Measurements from ENCODE around the gene PEX5. TPM values are rescaled to one million over a fixed set of nuclear protein-coding genes. Genes with fewer than 3 reads are reported as not detected.

PEX5 gene
- total RNA-seq, 4 donors from 2014 or later: 32.8 to 53.5 (median 38.4) TPM

GRCh38 chr12:7146906-7147305 lies 42.6 kb upstream of the PEX5 start:
- Histone ChIP-seq H3K4me3 (no peak overlapping the region), H3K36me3 (peaks cover 3 to 68% (median 30%) of the 10 kb centered on the region in 4 donors), H3K4me1 (peaks cover 0 to 11% (median 0%) of the 10 kb centered on the region in 4 donors), H3K9me3 (no peaks in the 10 kb centered on the region), H3K27ac (replicated peaks in 1 of 4) (no peak overlapping the region), H3K27me3 (no peaks in the 10 kb centered on the region)
- DNase-seq (ENCODE audit: extremely low spot score): no peak
- WGBS: 93% methylated on average over 7 of the region's 7 CpGs
- no peak for TF ChIP-seq POLR2AphosphoS5 (IDR thresholded peaks at IDR 0.05)
- TF ChIP-seq POLR2A (IDR thresholded peaks at IDR 0.05; ENCODE audit: low read depth): no peak
- no peak for TF ChIP-seq EP300 (IDR thresholded peaks at IDR 0.05)
- intact Hi-C loops (cut with DNase I): no loop called here

GRCh38 chr12:7150356-7150755 lies 39.1 kb upstream of the PEX5 start:
- H3K9me3 ChIP-seq: no peaks in the 10 kb centered on the region
- H3K4me3 ChIP-seq: no peak overlapping the region
- no peak overlapping the region for H3K27ac ChIP-seq (replicated peaks in 1 of 4)
- WGBS: 92% methylated on average over 12 of the region's 12 CpGs
- TF ChIP-seq CTCF (IDR thresholded peaks at IDR 0.05) (no peak), POLR2A (IDR thresholded peaks at IDR 0.05; ENCODE audit: low read depth) (no peak), EP300 (IDR thresholded peaks at IDR 0.05) (no peak), POLR2AphosphoS5 (IDR thresholded peaks at IDR 0.05) (no peak)
- no peak for DNase-seq (ENCODE audit: extremely low spot score)
- intact Hi-C loops (cut with DNase I): no loop called here
- no peaks in the 10 kb centered on the region for H3K27me3 ChIP-seq
- no peaks in the 10 kb centered on the region for H3K4me1 ChIP-seq
- peaks cover 3 to 83% (median 43%) of the 10 kb centered on the region in 4 donors for H3K36me3 ChIP-seq

GRCh38 chr12:7150841-7151240 lies 38.6 kb upstream of the PEX5 start:
- Histone ChIP-seq H3K9me3 (no peaks in the 10 kb centered on the region), H3K27ac (replicated peaks in 1 of 4) (no peak overlapping the region), H3K27me3 (no peaks in the 10 kb centered on the region), H3K4me1 (no peaks in the 10 kb centered on the region), H3K4me3 (no peak overlapping the region), H3K36me3 (peaks cover 3 to 86% (median 45%) of the 10 kb centered on the region in 4 donors)
- WGBS: 91% methylated on average over 4 of the region's 6 CpGs
- no peak for TF ChIP-seq CTCF (IDR thresholded peaks at IDR 0.05)
- TF ChIP-seq POLR2A (IDR thresholded peaks at IDR 0.05; ENCODE audit: low read depth): no peak
- TF ChIP-seq POLR2AphosphoS5 (IDR thresholded peaks at IDR 0.05): no peak
- TF ChIP-seq EP300 (IDR thresholded peaks at IDR 0.05): no peak
- intact Hi-C loops (cut with DNase I): no loop called here
- no peak for DNase-seq (ENCODE audit: extremely low spot score)

GRCh38 chr12:7151532-7151931 lies 38.0 kb upstream of the PEX5 start:
- Histone ChIP-seq H3K9me3 (no peaks in the 10 kb centered on the region), H3K4me3 (no peak overlapping the region), H3K27me3 (no peaks in the 10 kb centered on the region), H3K27ac (replicated peaks in 1 of 4) (no peak overlapping the region), H3K36me3 (peaks cover 3 to 86% (median 43%) of the 10 kb centered on the region in 4 donors), H3K4me1 (no peaks in the 10 kb centered on the region)
- no peak for DNase-seq (ENCODE audit: extremely low spot score)
- TF ChIP-seq POLR2AphosphoS5 (IDR thresholded peaks at IDR 0.05): no peak
- TF ChIP-seq POLR2A (IDR thresholded peaks at IDR 0.05; ENCODE audit: low read depth): no peak
- no peak for TF ChIP-seq EP300 (IDR thresholded peaks at IDR 0.05)
- no peak for TF ChIP-seq CTCF (IDR thresholded peaks at IDR 0.05)
- intact Hi-C loops (cut with DNase I): no loop called here
- WGBS: 95% methylated on average over 6 of the region's 6 CpGs

GRCh38 chr12:7152818-7153217 lies 36.7 kb upstream of the PEX5 start:
- Histone ChIP-seq H3K4me3 (no peak overlapping the region), H3K27ac (replicated peaks in 1 of 4) (no peak overlapping the region), H3K9me3 (no peaks in the 10 kb centered on the region), H3K27me3 (no peaks in the 10 kb centered on the region), H3K36me3 (peaks cover 3 to 94% (median 48%) of the 10 kb centered on the region in 4 donors), H3K4me1 (no peaks in the 10 kb centered on the region)
- TF ChIP-seq EP300 (IDR thresholded peaks at IDR 0.05) (no peak), POLR2A (IDR thresholded peaks at IDR 0.05; ENCODE audit: low read depth) (no peak), POLR2AphosphoS5 (IDR thresholded peaks at IDR 0.05) (no peak), CTCF (IDR thresholded peaks at IDR 0.05) (no peak)
- 83% methylated on average over 4 of the region's 4 CpGs for WGBS
- DNase-seq (ENCODE audit: extremely low spot score): no peak
- intact Hi-C loops (cut with DNase I): no loop called here
